ENCODE measurements around the gene DEUP1.
"Not testable (repeated sequence)": the region's sequence is repeated elsewhere in the genome, so short reads cannot be mapped to it uniquely, and the experiment has no call there.

Gene DEUP1

DNA sequence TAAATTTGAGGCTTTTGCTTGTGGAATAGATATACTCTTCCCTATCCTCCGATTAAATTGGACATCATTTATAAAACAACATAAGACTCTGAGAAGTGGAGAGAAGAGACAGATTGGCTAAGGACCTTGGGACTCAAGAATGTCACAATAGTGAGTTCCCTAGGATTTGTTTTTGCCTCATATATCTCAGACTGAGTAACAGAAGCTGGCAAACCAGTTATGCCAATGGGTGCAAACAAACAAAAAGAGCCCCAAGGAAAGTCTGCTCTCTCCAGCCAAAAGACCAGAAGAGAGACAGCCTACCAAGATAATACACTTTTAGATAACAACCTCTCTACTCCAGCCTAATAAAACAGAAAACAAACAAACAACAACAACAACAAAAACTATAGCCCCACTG, 28.9 kb downstream of the DEUP1 start:
- no peak for DNase-seq

DNA sequence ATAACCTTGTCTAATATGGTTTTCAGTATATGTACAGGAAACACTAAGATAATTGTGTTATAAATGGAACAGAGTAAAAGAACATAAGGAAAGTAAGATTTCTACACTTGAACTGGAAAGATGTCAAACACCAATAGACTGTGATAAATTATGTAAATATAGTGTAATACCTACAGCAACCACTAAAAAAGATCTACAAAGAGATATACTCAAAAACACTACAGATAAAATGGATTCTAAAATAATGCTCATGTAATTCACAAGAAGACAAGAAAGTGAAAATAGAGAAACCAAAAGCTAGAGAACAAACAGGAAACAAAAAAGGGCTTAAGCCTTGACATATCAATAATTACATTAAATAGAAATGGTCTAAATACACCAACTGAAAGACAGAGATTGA, 30.9 kb downstream of the DEUP1 start:
- DNase-seq = no peak

DNA sequence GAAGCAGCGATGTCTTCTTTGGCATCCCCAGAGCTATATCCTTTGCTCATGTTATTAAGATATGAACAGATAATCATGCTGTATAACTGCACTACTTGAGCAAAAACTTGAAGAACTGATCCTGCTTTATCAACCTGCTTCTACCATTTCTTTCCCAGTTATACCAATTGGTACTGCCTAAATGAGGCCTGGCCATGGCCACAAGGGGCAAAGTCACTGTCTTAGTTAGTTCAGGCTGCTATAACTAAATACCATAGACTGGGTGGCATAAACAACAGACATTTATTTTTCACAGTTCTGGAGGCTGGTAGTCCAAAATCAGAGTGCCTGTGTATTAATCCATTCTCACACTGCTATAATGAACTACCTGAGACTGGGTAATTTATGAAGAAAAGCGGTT, 37.5 kb downstream of the DEUP1 start:
- no peak for DNase-seq

DNA sequence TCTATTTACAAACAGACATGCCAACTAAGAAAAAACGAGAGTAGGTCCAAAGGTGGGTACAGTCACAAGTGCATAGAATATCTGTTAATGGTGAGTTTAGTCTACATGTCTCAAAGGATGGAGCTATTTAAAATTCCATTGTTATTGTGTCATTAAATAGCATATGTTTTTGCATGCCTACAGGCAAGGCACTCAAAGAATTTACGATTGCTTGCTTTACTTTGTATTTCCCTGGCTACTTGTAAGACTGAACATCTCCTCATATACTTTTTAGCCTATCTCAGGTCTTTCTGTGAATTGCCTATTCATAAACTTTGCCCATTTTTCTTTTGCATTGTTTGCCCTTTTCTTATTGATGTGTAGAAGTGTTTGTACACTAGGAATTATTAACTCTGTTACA, 39.7 kb downstream of the DEUP1 start:
- DNase-seq = no peak

DNA sequence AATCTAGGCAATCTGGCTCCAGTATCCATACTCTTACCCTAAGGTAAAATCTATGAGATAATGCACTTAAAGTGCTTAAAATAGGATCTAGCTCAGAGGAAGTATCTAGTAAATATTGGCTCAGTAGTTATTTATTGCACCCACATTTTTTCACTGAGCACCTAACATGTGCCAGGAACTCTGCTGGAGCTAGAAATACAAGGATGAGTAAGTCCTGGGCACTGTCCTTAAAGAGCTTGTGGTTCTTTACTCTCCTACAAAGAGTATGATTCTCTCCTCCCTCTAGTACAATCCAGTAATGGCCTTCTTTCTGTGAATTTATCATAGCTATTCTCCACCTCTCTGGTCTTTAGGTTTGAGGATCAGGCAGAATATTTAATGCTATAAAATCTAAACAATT, 59.2 kb downstream of the DEUP1 start:
- DNase-seq = no peak

DNA sequence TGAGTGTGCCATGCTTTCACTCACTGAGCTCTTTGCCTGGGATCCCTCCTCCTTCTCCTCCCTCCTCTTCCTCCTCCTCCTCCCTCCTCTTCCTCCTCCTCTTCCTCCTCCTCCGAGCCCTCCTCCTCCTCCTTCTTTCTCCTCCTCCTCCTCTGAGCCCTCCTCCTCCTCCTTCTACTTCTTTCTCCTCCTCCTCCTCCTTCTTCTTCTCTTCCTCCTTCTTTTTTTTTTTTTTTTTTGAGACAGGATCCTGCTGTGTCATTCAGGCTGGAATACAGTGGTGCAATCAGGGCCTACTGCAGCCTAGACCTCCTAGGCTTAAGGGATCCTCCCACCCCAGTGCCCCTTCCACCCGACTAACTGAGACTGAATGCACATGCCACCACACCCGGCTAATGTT, 62.3 kb downstream of the DEUP1 start:
- no peak for DNase-seq

DNA sequence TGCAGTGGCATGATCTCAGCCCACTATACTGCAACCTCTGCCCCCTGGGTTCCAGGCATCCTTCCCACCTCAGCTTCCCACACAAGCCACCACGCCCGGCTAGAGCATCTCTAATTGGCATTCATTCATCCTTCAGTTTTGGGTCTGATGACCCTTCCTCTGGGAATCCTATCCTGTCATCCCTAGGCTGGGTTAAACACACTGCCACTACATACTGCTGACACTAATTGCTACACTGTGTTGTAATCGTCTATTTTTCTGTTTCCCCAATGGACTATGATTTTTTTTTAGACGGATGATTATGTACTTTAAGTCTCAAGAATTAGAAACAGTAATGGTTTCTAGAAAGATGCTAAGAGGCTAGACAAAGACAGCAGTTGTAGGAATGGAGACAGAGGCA, 62.8 kb downstream of the DEUP1 start:
- DNase-seq = no peak

DNA sequence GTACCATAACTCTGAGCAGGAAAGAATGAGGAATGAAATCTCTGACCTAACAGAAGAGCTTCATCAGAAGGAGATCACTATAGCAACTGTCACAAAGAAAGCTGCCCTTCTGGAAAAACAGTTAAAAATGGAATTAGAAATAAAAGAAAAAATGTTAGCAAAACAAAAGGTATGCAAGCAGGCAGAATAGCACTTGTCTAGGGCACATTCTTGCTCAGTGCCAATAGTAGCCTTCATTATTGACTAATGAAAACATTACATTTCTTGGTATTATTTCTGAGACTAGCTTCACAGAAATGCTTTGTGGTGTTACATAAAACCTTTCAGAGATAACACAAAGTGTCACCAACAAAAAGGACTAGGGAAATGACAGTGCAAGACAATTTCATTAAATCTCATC, 63.9 kb downstream of the DEUP1 start:
- DNase-seq = no peak

DNA sequence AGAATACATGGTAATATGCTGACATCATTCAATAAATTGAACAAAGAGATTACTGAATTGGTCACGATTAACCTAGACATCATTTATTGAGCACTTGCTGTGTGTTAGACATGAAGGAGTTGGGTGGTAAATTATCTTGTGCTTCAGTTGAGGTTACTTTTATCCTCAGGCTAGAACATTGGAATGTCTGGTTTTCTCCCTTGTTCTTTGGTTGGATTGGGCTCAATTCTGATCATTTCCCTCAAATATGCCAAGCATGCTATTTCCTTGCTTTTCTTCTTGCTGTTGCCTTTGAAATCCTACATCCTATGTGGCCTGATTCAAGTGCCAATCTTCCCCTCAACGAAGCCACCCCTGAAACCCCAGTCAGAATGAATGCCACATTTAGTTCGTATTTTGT, 65.8 kb downstream of the DEUP1 start:
- DNase-seq = no peak

DNA sequence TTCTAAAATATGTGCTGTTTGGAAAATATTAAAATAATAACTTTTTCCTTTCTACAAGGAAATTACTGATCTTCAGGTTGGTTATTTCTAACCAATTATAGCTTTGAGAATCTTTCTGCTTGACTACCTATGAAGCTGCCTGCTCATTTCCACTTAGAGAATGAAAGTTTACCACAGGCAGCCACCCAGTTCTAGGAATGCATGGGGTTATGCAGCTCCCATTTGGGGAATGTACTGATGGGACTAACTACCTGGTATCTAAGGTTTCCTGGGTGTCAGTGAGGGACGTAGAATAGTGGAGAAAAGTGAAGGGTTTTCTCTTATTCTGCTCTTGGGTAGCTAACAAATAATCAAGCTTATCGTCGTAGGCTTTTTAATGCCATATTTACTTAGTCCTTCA, 73.4 kb downstream of the DEUP1 start:
- no peak for DNase-seq

DNA sequence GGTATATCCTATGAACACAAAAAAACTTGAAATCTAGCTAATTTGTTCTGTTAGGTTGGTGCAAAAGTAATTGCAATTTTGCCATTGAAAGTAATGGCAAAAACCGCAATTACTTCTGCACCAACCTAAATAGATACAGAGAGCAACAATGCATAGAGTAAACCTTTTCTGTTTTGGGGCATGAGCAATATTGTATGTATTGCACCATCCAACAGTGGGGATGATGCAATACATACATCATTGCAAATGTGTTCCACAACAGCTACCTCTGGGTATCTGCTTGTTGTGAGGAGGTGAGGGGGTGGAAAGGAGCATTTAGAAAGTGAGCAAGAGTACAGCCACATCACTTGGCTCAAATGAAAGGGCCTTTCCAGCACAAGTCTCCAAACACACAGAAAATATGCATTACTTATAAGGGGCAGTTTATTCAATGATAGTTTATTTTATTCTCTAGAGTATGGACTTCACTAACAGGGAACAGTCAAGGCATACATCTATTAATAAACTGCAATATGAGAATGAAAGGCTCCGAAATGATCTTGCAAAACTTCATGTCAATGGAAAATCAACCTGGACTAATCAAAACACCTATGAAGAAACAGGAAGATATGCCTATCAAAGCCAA, 77.3 kb downstream of the DEUP1 start:
- no peak for DNase-seq

DNA sequence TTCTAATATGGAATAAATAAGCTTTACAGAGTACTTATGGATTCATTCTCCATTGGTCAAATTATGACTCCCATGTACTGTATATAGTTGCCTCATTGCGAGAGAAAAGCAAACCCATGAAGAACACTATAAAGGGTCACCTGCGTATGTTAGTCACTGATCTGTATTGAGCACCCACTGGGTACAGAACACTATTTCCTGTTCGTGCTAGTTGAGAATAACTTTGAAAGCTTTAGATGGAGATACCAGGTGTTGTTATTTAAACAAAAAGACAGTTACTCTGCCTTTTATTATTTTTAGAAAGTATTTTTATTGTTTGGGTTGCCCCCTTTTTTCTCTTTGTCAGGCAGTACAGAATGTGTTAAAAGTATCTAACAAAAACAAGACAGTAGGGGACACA, 79.9 kb downstream of the DEUP1 start:
- peak; percentile 56 for DNase-seq

DNA sequence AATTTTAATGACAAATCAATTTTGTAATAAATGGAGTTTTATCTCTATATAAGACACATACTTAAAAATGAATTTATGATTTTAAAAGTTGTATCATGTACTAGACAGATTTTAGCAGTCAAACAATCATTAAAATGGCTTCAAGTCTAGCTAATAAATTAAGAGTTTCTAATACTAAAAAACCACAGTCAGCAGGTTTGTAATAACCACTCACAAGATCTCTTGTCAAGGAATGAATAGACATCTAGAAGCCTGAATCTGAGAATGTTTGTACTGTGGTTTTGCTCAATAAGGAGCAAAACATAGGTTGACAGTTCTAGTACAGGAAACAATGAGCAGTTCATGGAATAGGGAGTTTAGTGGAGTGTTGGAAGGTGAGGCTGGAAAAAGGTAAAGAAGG, 81.2 kb downstream of the DEUP1 start:
- DNase-seq = no peak

DNA sequence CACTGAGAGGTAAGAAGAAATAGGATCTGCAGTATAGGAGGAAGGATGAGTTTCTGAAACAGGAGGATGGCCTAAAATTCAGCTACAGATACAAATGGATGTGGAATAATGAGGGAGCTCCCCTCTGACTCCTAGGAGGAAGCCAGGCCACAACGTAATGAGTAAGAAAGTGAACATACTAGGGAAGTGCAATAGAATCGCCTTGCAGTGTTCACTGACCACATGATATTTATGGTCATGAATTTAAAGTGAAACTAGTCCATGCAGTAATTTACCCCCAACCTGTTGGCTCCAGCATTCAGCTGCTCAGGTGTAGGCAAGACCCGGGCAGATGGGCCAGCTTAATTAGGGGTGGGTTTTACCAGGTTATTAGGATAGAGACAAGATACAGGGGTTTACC, 101.7 kb downstream of the DEUP1 start:
- no peak for DNase-seq

DNA sequence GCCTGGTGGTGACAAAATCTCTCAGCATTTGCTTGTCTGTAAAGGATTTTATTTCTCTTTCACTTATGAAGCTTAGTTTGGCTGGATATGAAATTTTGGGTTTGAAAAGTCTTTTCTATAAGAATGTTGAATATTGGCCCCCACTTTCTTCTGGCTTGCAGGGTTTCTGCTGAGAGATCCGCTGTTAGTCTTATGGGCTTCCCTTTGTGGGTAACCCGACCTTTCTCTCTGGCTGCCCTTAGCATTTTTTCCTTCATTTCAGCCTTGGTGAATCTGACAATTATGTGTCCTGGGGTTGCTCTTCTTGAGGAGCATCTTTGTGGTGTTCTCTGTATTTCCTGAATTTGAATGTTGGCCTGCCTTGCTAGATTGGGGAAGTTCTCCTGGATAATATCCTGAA, 112.7 kb downstream of the DEUP1 start:
- DNase-seq = not testable (repeated sequence)

DNA sequence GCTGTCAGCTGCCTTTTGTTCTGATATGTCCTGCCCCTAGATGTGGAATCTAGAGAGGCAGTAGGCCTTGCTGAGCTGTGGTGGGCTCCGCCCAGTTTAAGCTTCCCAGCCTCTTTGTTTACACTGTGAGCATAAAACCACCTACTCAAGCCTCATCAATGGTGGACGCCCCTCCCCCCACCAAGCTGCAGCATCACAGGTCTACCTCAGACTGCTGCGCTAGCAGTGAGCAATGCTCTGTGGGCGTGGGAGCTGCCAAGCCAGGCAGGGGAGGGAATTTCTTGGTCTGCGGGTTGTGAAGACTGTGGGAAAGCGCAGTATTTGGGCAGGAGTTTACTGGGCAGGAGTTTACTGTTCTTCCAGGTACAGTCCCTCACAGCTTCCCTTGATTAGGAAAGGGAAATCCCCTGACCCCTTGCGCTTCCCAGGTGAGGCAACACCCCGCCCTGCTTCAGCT, 114.1 kb downstream of the DEUP1 start:
- DNase-seq = peak; percentile 89

DNA sequence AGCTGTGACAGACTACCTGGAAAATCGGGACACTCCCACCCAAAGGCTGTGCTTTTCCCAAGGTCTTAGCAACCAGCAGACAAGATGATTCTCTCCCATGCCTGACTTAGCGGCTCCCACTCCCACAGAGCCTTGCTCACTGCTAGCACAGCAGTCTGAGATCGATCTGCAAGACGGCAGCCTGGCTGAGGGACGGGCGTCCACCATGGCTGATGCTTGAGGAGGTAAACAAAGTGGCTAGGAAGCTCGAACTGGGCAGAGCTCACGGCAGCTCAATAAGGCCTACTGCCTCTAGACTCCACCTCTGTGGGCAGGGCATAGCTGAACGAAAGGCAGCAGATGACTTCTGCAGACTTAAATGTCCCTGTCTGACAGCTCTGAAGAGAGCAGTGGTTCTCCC, 127.7 kb downstream of the DEUP1 start:
- no peak for DNase-seq

DNA sequence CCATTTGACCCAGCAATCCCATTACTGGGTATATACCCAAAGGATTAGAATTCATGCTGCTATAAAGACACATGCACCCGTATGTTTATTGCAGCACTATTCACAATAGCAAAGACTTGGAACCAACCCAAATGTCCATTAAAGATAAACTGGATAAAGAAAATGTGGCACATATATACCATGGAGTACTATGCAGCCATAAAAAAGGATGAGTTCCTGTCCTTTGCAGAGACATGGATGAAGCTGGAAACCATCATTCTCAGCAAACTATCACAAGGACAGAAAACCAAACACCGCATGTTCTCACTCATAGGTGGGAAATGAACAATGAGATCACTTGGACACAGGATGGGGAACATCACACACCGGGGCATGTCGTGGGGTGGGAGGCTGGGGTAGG, 133.1 kb downstream of the DEUP1 start:
- not testable (repeated sequence) for DNase-seq

DNA sequence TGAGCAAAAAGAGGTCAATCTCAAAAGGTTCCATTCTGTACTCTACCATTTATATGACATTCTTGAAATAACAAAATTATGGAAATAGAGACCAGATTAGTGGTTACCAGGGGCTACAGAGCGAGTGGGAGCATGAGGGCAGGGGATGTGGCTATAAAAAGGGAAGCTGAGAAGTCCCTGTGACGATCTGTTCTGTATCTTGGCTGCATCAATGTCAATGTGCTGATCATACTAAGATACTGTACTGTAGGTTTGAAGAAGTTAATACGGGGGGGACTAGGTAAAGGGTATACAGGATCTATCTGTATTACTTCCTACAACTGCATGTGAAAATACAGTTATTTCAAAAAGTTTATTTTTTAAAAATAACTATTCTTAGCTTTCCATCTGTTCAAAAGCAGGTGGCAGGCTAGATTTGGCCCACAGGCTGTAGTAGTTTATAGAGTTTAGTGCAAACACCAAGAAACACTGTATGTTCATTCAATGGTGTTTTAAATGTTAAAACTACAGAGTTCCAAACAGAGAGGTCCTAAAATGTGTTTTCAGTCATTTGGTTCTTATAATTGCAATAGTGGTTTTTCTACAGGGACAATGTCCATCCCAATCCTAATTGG, 134.5 kb downstream of the DEUP1 start:
- DNase-seq = no peak

DNA sequence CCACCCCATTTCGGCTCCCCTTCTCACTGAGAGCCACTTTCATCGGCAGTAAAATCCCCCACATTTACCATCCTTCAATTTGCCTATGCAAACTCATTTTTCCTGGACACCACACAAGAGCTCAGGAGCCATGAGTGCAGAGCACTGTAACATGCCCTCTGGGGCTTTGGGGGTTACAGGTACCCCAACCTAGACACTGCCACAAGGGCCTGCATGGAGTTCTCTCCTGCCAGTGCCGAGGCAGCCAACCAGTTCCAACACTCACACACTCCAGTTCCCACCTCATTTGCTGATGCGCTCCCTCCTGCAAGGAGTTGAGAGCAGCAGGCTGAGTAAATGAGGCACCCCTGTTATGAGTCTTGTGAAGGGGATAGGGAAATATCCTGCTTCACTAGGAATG, 136.5 kb downstream of the DEUP1 start:
- no peak for DNase-seq

DNA sequence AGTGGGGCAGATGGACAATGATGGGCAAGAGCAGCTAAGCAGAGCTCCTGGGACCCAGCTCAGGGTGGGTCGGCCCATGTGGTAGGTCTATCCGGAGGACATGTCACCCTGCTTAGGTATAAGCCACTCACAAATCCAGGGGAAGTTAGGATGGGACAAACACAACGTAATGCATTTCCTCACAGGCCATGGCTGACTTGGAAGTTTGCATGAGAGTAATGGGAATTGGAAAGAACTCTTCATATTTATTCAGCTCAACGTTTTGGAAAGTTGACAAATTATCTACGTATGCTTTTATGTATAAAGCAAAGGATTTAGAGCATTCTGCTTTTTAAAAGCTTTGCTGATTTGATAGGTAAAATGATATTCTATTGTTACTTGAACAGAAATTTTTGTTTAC, 137.7 kb downstream of the DEUP1 start:
- no peak for DNase-seq

DNA sequence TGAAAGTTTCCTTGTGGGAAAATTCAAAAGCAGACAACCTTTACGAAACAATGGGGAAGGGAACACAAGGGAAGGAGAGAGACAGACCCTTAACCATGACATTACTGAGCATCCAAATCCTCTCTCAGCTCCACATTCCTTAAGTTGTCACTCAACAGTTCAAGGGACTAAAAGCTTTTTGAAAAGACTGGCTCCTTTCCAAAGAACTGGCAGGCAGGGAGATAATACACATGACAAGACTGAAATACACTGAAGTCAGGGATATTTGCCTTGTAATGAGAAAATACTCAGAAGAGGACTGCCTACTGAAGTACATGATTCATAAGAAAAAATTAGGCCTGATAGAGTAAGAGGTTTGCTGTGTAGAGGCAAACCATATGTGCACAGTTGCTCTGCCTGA, 143.6 kb downstream of the DEUP1 start:
- DNase-seq = no peak

DNA sequence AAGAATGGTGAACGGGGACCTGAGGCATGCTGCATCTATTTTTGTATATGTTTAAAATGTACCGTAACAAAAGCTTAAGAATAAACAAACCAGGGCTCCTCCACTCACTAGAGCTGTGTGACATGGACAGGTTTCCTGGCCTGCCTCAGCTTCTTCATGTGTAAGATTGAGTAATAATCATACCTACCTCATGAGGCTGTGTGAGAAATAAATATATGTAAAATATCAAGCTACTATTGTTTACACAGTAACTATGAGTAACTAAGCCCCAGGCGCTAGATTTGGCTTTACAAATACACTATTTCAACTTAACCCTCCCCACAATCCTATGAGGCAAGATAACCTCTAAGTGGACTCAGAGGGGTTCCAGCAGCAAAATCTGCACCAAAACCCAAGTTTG, 146.3 kb downstream of the DEUP1 start:
- no peak for DNase-seq

DNA sequence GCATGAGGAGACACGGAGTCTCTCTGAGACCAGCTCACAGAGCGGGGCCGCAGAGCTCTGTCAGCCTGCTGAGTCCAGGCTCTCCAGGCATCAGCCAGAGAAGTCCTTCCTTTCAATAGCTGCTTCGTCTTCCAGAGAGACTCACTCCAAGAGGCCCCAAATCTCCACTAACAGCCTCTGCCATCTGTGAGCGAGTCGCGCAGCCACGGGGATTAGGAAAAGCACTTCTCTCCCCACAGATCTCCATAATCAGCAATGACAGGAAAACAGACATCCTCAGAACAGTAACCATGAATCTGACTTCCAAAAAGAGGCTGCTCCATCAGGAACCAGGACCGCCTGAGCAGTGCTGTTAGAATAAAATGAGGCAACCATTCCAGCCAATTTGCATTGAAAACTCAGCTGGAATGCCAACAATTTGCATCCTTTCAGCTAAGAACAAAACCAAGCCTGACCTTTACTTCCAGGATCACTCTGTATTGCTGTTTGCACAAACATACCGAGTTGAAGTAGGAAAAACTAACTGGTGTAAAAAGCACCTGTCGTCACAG, 147.2 kb downstream of the DEUP1 start:
- DNase-seq = no peak

DNA sequence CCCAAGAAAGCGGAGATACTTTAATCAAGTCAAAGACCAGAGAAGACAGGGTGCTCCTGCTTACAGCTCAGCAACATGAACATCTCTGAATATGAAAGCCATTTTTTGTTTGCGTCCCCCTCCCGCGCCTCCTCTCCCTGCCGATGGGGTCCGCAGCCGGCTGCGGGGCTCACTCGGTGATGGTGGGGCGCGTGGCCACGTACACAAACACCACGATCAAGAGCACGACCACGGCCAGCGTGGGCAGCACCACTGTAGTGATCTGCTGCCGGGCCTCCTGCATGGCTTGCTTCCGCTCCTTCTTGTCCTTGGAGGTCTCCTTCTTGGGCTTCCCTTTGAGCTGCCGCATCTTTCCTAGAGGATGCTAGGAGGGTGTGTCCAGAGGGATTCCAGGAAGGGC, 148.3 kb downstream of the DEUP1 start:
- no peak for DNase-seq

Measured in NCI-H510A treated with DMSO at 0.1 percent for 48 hours (cell line).